Mucosa of descending colon (tissue), 3 donors: Measurements from ENCODE around the gene SLC7A7. TPM values are rescaled to one million over a fixed set of nuclear protein-coding genes. Genes with fewer than 3 reads are reported as not detected.

Source experiments
- ATAC-seq: fragments of 200-7000 bp; cut with Tn5 transposase; one replicate; pipeline ENCODE4 v1.9.1; 2020; ENCODE audit warnings: mild to moderate bottlenecking, moderate library complexity
- DNase-seq, 3 donors: peaks; one replicate each; pipeline ENCODE4 v3.0.0-alpha.2; 2020
- H3K36me3 ChIP-seq: fragments of 200-600 bp; one replicate; pipeline ENCODE4 v1.8.0; 2021; ENCODE audit warnings: low read depth, mild to moderate bottlenecking
- H3K4me1 ChIP-seq: fragments of 200-600 bp; one replicate; pipeline ENCODE4 v1.8.0; 2021; ENCODE audit warnings: low read depth, mild to moderate bottlenecking
- H3K4me3 ChIP-seq: fragments of 200-600 bp; one replicate; pipeline ENCODE4 v1.8.0; 2021; ENCODE audit warnings: mild to moderate bottlenecking
- H3K9me3 ChIP-seq: fragments of 200-600 bp; one replicate; pipeline ENCODE4 v1.8.0; 2021; ENCODE audit warnings: mild to moderate bottlenecking
- CTCF ChIP-seq: fragments of 200-600 bp; IDR thresholded peaks from one replicate; pipeline ENCODE4 v1.8.0; 2022; ENCODE audit warnings: antibody characterized with exemption, mild to moderate bottlenecking
- intact Hi-C, 2 donors: fragments of 100-400 bp; cut with DNase I in 1 of 2; cut with micrococcal nuclease in 1 of 2; formaldehyde crosslinking; loops; one replicate each; pipeline versions ENCODE4 v1.11.0 to v1.11.1; 2022; cut with DNase I, micrococcal nuclease
- total RNA-seq, 3 donors: library from RNA; stranded (reverse); fragmentation: NEBNext Ultra II Directional in 2 of 3; extraction: Animal tissue kit (Norgen Biotek cat#: 25700) in 2 of 3; gene quantifications; one replicate each; pipeline versions ENCODE4 v1.2.1 to v1.2.4, GENCODE V29; 2021 to 2023
- donor health status: DM: no; HTN: no; CAD: no; lungs with moderate emphysema.
- donor health status: DM: no; HTN: no; CAD: no.
- donor health status: DM: no; HTN: yes; CAD: no.

The SLC7A7 gene
- total RNA-seq, 3 donors from 2014 or later = 7.6 to 13.7 (median 13.2) TPM

GRCh38 chr14:22819151-22819988 is 4.1 kb upstream of the SLC7A7 start:
- no peak for TF ChIP-seq CTCF
- H3K4me1 ChIP-seq = peaks cover 14% of the 10 kb centered on the region
- intact Hi-C loops = no loop called here
- DNase-seq (peak; percentile 55 to 68 (median 56)), ATAC-seq (peak; percentile 19)
- H3K9me3 ChIP-seq = no peaks in the 10 kb centered on the region
- no peak overlapping the region for H3K4me3 ChIP-seq
- H3K36me3 ChIP-seq = no peaks in the 10 kb centered on the region

GRCh38 chr14:22814373-22814772 is 862 bp downstream of the SLC7A7 start:
- Histone ChIP-seq H3K9me3 (no peaks in the 10 kb centered on the region), H3K36me3 (no peaks in the 10 kb centered on the region), H3K4me1 (peaks cover 4% of the 10 kb centered on the region), H3K4me3 (no peak overlapping the region)
- intact Hi-C loops = no loop called here
- no peak for TF ChIP-seq CTCF
- ATAC-seq (no peak), DNase-seq (no peak)

- DNase-seq = no peak
- no peak for TF ChIP-seq CTCF
- H3K9me3 ChIP-seq = no peaks in the 10 kb centered on the region
- ATAC-seq = no peak
- intact Hi-C loops = no loop called here
- H3K4me3 ChIP-seq = no peak overlapping the region
- peaks cover 7% of the 10 kb centered on the region for H3K4me1 ChIP-seq
- no peaks in the 10 kb centered on the region for H3K36me3 ChIP-seq
These were observed 2.1 kb downstream of the SLC7A7 start for GRCh38 chr14:22813145-22813544.

- no peak overlapping the region for H3K4me3 ChIP-seq
- DNase-seq = no peak
- ATAC-seq = no peak
- no peak for TF ChIP-seq CTCF
- H3K9me3 ChIP-seq = no peaks in the 10 kb centered on the region
- intact Hi-C loops = no loop called here
- peaks cover 7% of the 10 kb centered on the region for H3K4me1 ChIP-seq
- no peaks in the 10 kb centered on the region for H3K36me3 ChIP-seq
These were observed 2.5 kb downstream of the SLC7A7 start for GRCh38 chr14:22812744-22813143.

GRCh38 chr14:22811722-22812121 is 3.5 kb downstream of the SLC7A7 start:
- DNase-seq (no peak), ATAC-seq (no peak)
- Histone ChIP-seq H3K4me1 (peaks cover 7% of the 10 kb centered on the region), H3K9me3 (no peaks in the 10 kb centered on the region), H3K4me3 (no peak overlapping the region), H3K36me3 (no peaks in the 10 kb centered on the region)
- intact Hi-C loops = no loop called here
- TF ChIP-seq CTCF = no peak
